Natural killer cell (primary cell): ENCODE results near the gene IQCF6. TPM values are rescaled to one million over a fixed set of nuclear protein-coding genes. Genes with fewer than 3 reads are reported as not detected.

Experiments used
- ATAC-seq, 3 donors: fragments of 150-1000 bp in 2 of 3; fragments of 200-7000 bp in 1 of 3; cut with Tn5 transposase; 1 replicate in 1 of 3; 2 replicates in 2 of 3; pipeline ENCODE4 v1.10.0; 2021; ENCODE audit warnings: mild to moderate bottlenecking in 2 of 3, moderate library complexity in 2 of 3
- DNase-seq, 2 donors: peaks; one replicate each; pipeline versions ENCODE4 v3.0.0 to v3.0.0-alpha.2; 2013 to 2021; ENCODE audit warnings: mixed read lengths in 1 of 2
- H3K27ac ChIP-seq: one replicate; pipeline ENCODE4 v1.5.1; 2013; ENCODE audit warnings: mild to moderate bottlenecking, low read length
- H3K27me3 ChIP-seq: one replicate; pipeline ENCODE4 v1.6.1; 2013; ENCODE audit warnings: low read length; ENCODE audit not compliant: control insufficient read depth, insufficient read depth
- H3K36me3 ChIP-seq: one replicate; pipeline ENCODE4 v1.6.1; 2013; ENCODE audit warnings: low read length; ENCODE audit not compliant: control insufficient read depth, insufficient read depth
- H3K4me1 ChIP-seq: one replicate; pipeline ENCODE4 v1.6.1; 2013; ENCODE audit warnings: low read length; ENCODE audit not compliant: control insufficient read depth, insufficient read depth
- H3K4me3 ChIP-seq: one replicate; pipeline ENCODE4 v1.5.1; 2013; ENCODE audit warnings: low read length
- H3K9me3 ChIP-seq: one replicate; pipeline ENCODE4 v1.6.1; 2013; ENCODE audit warnings: low read length; ENCODE audit not compliant: control insufficient read depth, insufficient read depth
- H3K27ac Mint-ChIP-seq, 2 donors: one replicate each; pipeline ENCODE4 v1.8.0; 2022; ENCODE audit warnings: mild to moderate bottlenecking in 2 of 2, mixed read lengths in 2 of 2, moderate library complexity in 1 of 2
- H3K27me3 Mint-ChIP-seq, 2 donors: one replicate each; pipeline ENCODE4 v1.8.0; 2022; ENCODE audit warnings: low read depth in 2 of 2, mixed read lengths in 2 of 2
- H3K36me3 Mint-ChIP-seq: one replicate; pipeline ENCODE4 v1.8.0; 2022; ENCODE audit warnings: mixed read lengths
- H3K4me1 Mint-ChIP-seq, 2 donors: one replicate each; pipeline ENCODE4 v1.8.0; 2022; ENCODE audit warnings: mixed read lengths in 2 of 2
- H3K4me3 Mint-ChIP-seq: one replicate; pipeline ENCODE4 v1.8.0; 2022; ENCODE audit warnings: mild to moderate bottlenecking, moderate library complexity, mixed read lengths
- H3K9me3 Mint-ChIP-seq, 2 donors: one replicate each; pipeline ENCODE4 v1.8.0; 2022; ENCODE audit warnings: mixed read lengths in 2 of 2
- CTCF ChIP-seq: fragments of 200-600 bp; IDR thresholded peaks from one replicate; pipeline ENCODE4 v1.8.0; 2022; ENCODE audit warnings: antibody characterized with exemption
- WGBS: methylation state at CpG from one replicate; pipeline ENCODE4 v1.1.7; 2013; ENCODE audit warnings: missing lambda C conversion rate; ENCODE audit not compliant: insufficient coverage; 5-methylcytosine and 5-hydroxymethylcytosine counted together
- intact Hi-C: fragments of 100-400 bp; cut with micrococcal nuclease; formaldehyde crosslinking; loops from one replicate; pipeline ENCODE4 v1.14.2; 2022
- total RNA-seq, 4 donors: library from RNA; stranded (reverse); fragments of 120-200 nt in 1 of 4; gene quantifications; one replicate each; pipeline versions ENCODE4 v1.2.3 to v1.2.4, GENCODE V29; 2013 to 2022

Gene IQCF6
- total RNA-seq, 3 donors from 2014 or later (not counting 1 experiment from before 2014, with no cell fraction given): not detected

- Mint-ChIP-seq H3K36me3 (no peaks in the 10 kb centered on the region), H3K9me3 (no peaks in the 10 kb centered on the region), H3K27ac (no peak overlapping the region), H3K27me3 (peaks cover 16 to 35% of the 10 kb centered on the region in 2 donors), H3K4me1 (peaks cover 0 to 10% of the 10 kb centered on the region in 2 donors), H3K4me3 (no peak overlapping the region)
- WGBS: 36% methylated on average over 2 of the region's 3 CpGs
- TF ChIP-seq CTCF: peak; percentile 81
- intact Hi-C loops: loop anchor here (1.0 to 5.0 kb wide), 3 partner anchors 158 to 413 kb away; partner anchors contain the start of gene MANF
- Histone ChIP-seq H3K9me3 (no peaks in the 10 kb centered on the region), H3K4me3 (no peak overlapping the region), H3K27ac (no peak overlapping the region), H3K27me3 (no peaks in the 10 kb centered on the region), H3K4me1 (no peaks in the 10 kb centered on the region), H3K36me3 (no peaks in the 10 kb centered on the region)
- DNase-seq (peak in 1 of 2 donors; percentile 73), ATAC-seq (peak; percentile 53 to 65 (median 62))
Observed at GRCh38 chr3:51799879-51800749, 21.1 kb upstream of the IQCF6 start.

- no peaks in the 10 kb centered on the region for H3K9me3 ChIP-seq
- no peak for ATAC-seq
- H3K36me3 Mint-ChIP-seq: no peaks in the 10 kb centered on the region
- peaks cover 13 to 42% of the 10 kb centered on the region in 2 donors for H3K27me3 Mint-ChIP-seq
- H3K4me3 Mint-ChIP-seq: no peak overlapping the region
- H3K27ac ChIP-seq: no peak overlapping the region
- no peaks in the 10 kb centered on the region for H3K4me1 ChIP-seq
- no peak for DNase-seq
- no peaks in the 10 kb centered on the region for H3K27me3 ChIP-seq
- H3K9me3 Mint-ChIP-seq: no peaks in the 10 kb centered on the region
- no peak overlapping the region for H3K4me3 ChIP-seq
- no peak overlapping the region for H3K27ac Mint-ChIP-seq
- WGBS: 37% methylated on average over 3 of the region's 3 CpGs
- H3K36me3 ChIP-seq: no peaks in the 10 kb centered on the region
- TF ChIP-seq CTCF: no peak
- intact Hi-C loops: no loop called here
- peaks cover 0 to 10% of the 10 kb centered on the region in 2 donors for H3K4me1 Mint-ChIP-seq
Observed at GRCh38 chr3:51798411-51798963, 19.4 kb upstream of the IQCF6 start.

GRCh38 chr3:51796854-51797253 lies 17.8 kb upstream of the IQCF6 start:
- ATAC-seq (no peak), DNase-seq (no peak)
- Mint-ChIP-seq H3K27ac (no peak overlapping the region), H3K9me3 (no peaks in the 10 kb centered on the region), H3K27me3 (peaks cover 13 to 42% of the 10 kb centered on the region in 2 donors), H3K36me3 (no peaks in the 10 kb centered on the region), H3K4me1 (peaks cover 0 to 10% of the 10 kb centered on the region in 2 donors), H3K4me3 (no peak overlapping the region)
- no peaks in the 10 kb centered on the region for H3K36me3 ChIP-seq
- H3K4me3 ChIP-seq: no peak overlapping the region
- no peak overlapping the region for H3K27ac ChIP-seq
- no peaks in the 10 kb centered on the region for H3K27me3 ChIP-seq
- intact Hi-C loops: no loop called here
- no peaks in the 10 kb centered on the region for H3K9me3 ChIP-seq
- TF ChIP-seq CTCF: no peak
- no peaks in the 10 kb centered on the region for H3K4me1 ChIP-seq
- 87% methylated on average over 1 of the region's 1 CpG for WGBS
